Cardiac fibroblast (primary cell): ENCODE results near the gene ZNF556.

Experiments used
- DNase-seq, 2 donors: peaks; one replicate each; pipeline versions ENCODE4 v3.0.0 to v3.0.0-alpha.2; 2010; ENCODE audit warnings: low read depth in 2 of 2
- H3K4me3 ChIP-seq, 2 donors: replicated peaks in 1 of 2; 1 replicate in 1 of 2; 2 replicates in 1 of 2; pipeline ENCODE4 v1.5.1; 2011; ENCODE audit warnings: low read depth in 2 of 2, low read length in 2 of 2, mild to moderate bottlenecking in 2 of 2, moderate library complexity in 1 of 2
- CTCF ChIP-seq: IDR thresholded peaks from one replicate; pipeline ENCODE4 v1.5.1; 2011; ENCODE audit warnings: low read depth, mild to moderate bottlenecking, low read length, inconsistent platforms

Gene ZNF556

GRCh38 chr19:2853015-2853606 is 14.0 kb upstream of the ZNF556 start:
- no peak overlapping the region for H3K4me3 ChIP-seq
- TF ChIP-seq CTCF, result no peak
- no peak for DNase-seq

- no peak for TF ChIP-seq CTCF
- H3K4me3 ChIP-seq, result no peak overlapping the region
- no peak for DNase-seq
Observed at GRCh38 chr19:2854849-2855248, 12.3 kb upstream of the ZNF556 start.

GRCh38 chr19:2856457-2857050 is 10.6 kb upstream of the ZNF556 start:
- DNase-seq, result no peak
- TF ChIP-seq CTCF, result no peak
- H3K4me3 ChIP-seq, result no peak overlapping the region

- no peak for DNase-seq
- no peak overlapping the region for H3K4me3 ChIP-seq
- TF ChIP-seq CTCF, result no peak
Observed at GRCh38 chr19:2858864-2859263, 8.3 kb upstream of the ZNF556 start.

GRCh38 chr19:2863816-2864215 is 3.3 kb upstream of the ZNF556 start:
- TF ChIP-seq CTCF, result no peak
- H3K4me3 ChIP-seq, result no peak overlapping the region
- DNase-seq, result no peak

GRCh38 chr19:2865334-2866100 is 1.6 kb upstream of the ZNF556 start:
- TF ChIP-seq CTCF, result no peak
- no peak for DNase-seq
- no peak overlapping the region for H3K4me3 ChIP-seq
